Measurements from ENCODE around the gene MPHOSPH9.
"Not testable (repeated sequence)": the region's sequence is repeated elsewhere in the genome, so short reads cannot be mapped to it uniquely, and the experiment has no call there.

Gene MPHOSPH9

GRCh38 chr12:123258593-123258992 lies 25.7 kb upstream of the MPHOSPH9 start:
- DNase-seq, result no peak

GRCh38 chr12:123254853-123255446 lies 22.0 kb upstream of the MPHOSPH9 start:
- no peak for DNase-seq

GRCh38 chr12:123253641-123254459 lies 20.9 kb upstream of the MPHOSPH9 start:
- peak in 45 of 56 donors; percentile 16 to 84 (median 48) for DNase-seq

- not testable (repeated sequence) for DNase-seq
Observed at GRCh38 chr12:123252365-123252764, 19.4 kb upstream of the MPHOSPH9 start.

GRCh38 chr12:123251403-123252076 lies 18.6 kb upstream of the MPHOSPH9 start:
- DNase-seq, result no peak

- peak in 1 of 56 donors; percentile 39 for DNase-seq
Observed at GRCh38 chr12:123250471-123251383, 17.8 kb upstream of the MPHOSPH9 start.

GRCh38 chr12:123248996-123249741 lies 16.2 kb upstream of the MPHOSPH9 start:
- not testable (repeated sequence) for DNase-seq

- not testable (repeated sequence) for DNase-seq
Observed at GRCh38 chr12:123248129-123248528, 15.2 kb upstream of the MPHOSPH9 start.

GRCh38 chr12:123245678-123246077 lies 12.7 kb upstream of the MPHOSPH9 start:
- no peak for DNase-seq

- DNase-seq, result no peak
Observed at GRCh38 chr12:123243671-123244262, 10.8 kb upstream of the MPHOSPH9 start.

- no peak for DNase-seq
Observed at GRCh38 chr12:123242116-123242904, 9.4 kb upstream of the MPHOSPH9 start.

GRCh38 chr12:123238961-123239360 lies 6.0 kb upstream of the MPHOSPH9 start:
- no peak for DNase-seq

- DNase-seq, result no peak
Observed at GRCh38 chr12:123238330-123238682, 5.4 kb upstream of the MPHOSPH9 start.

- peak in 29 of 56 donors; percentile 4 to 76 (median 30) for DNase-seq
Observed at GRCh38 chr12:123237646-123238329, 4.8 kb upstream of the MPHOSPH9 start.

GRCh38 chr12:123233505-123234308 lies 766 bp upstream of the MPHOSPH9 start:
- no peak for DNase-seq

- DNase-seq, result peak in 1 of 56 donors; percentile 52
Observed at GRCh38 chr12:123232472-123232806, 502 bp downstream of the MPHOSPH9 start.

GRCh38 chr12:123231931-123232330 lies 1.0 kb downstream of the MPHOSPH9 start:
- DNase-seq, result no peak

GRCh38 chr12:123229051-123229450 lies 3.9 kb downstream of the MPHOSPH9 start:
- DNase-seq, result no peak
